ENCODE data around the gene GBGT1. TPM values are rescaled to one million over a fixed set of nuclear protein-coding genes. Genes with fewer than 3 reads are reported as not detected.

Gene GBGT1
- total RNA-seq, 1 experiment from 2014 or later = not detected

- no peaks in the 10 kb centered on the region for H3K9me3 ChIP-seq (ENCODE audit: low read length)
- ChIA-PET POLR2A (ENCODE audit: unreplicated experiment) (interaction anchor here (0.6 to 1.0 kb wide), 2 partner anchors 10 to 115 kb away, joined by 3 to 5 read pairs; partner anchors contain the start of gene GTF3C5), CTCF (interaction anchor here (1.0 to 1.6 kb wide), 5 partner anchors 10 to 123 kb away, joined by 3 to 20 read pairs (median 16); partner anchors contain the start of gene GTF3C5)
- TF ChIP-seq CTCF (conservative IDR thresholded peaks at IDR 0.05; ENCODE audit: low read depth, low read length) (no peak), EZH2phosphoT487 (IDR thresholded peaks at IDR 0.05; ENCODE audit: borderline replicate concordance, low read length) (no peak), EZH2 (IDR thresholded peaks at IDR 0.05; ENCODE audit: low read length, unreplicated experiment) (no peak)
- no peaks in the 10 kb centered on the region for H3K9me2 ChIP-seq (replicated peaks; ENCODE audit: low read length)
- no peak overlapping the region for H2AFZ ChIP-seq (ENCODE audit: low read length)
- ATAC-seq (no peak), DNase-seq (no peak)
- peaks cover 22% of the 10 kb centered on the region for H3K4me1 ChIP-seq (ENCODE audit: insufficient read depth, low read length)
- H3K79me2 ChIP-seq (ENCODE audit: low read length) = peaks cover 76% of the 10 kb centered on the region
- H3K4me3 ChIP-seq (ENCODE audit: low read length) = peak overlapping the region; percentile 26; the same call in 1 of the 2 replicates
- no peaks in the 10 kb centered on the region for H3F3A ChIP-seq (ENCODE audit: low read length, unreplicated experiment)
- H3K27me3 ChIP-seq (ENCODE audit: low read length) = no peaks in the 10 kb centered on the region
- H3K4me2 ChIP-seq (ENCODE audit: low read length) = peak overlapping the region; percentile 82
- no TSS peak for BruUV-seq (replicated peaks)
- peaks cover 9% of the 10 kb centered on the region for H4K20me1 ChIP-seq (ENCODE audit: low read length)
- no peaks in the 10 kb centered on the region; the same call in 1 of the 2 replicates for H3K36me3 ChIP-seq (ENCODE audit: low read depth, low read length)
- intact Hi-C loops (cut with micrococcal nuclease) = loop anchor here (1.0 to 2.0 kb wide), 3 partner anchors 10 to 104 kb away; no protein-coding TSS in a partner anchor
- H3K27ac ChIP-seq (ENCODE audit: low read length) = no peak overlapping the region
- H3K9ac ChIP-seq (ENCODE audit: low read length) = no peak overlapping the region; the same call in 1 of the 2 replicates
These were observed 18.5 kb downstream of the GBGT1 start for GRCh38 chr9:133144904-133145851.

GRCh38 chr9:133144142-133144903 lies 19.4 kb downstream of the GBGT1 start:
- peak overlapping the region; percentile 49 for H3K27ac ChIP-seq (ENCODE audit: low read length)
- peak overlapping the region; percentile 53 for H3K9ac ChIP-seq (ENCODE audit: low read length)
- peaks cover 18% of the 10 kb centered on the region for H3K4me1 ChIP-seq (ENCODE audit: insufficient read depth, low read length)
- ATAC-seq (peak; percentile 65), DNase-seq (peak; percentile 85)
- H3K79me2 ChIP-seq (ENCODE audit: low read length) = peaks cover 76% of the 10 kb centered on the region
- H3K9me2 ChIP-seq (replicated peaks; ENCODE audit: low read length) = no peaks in the 10 kb centered on the region
- no TSS peak for BruUV-seq (replicated peaks)
- H3K4me3 ChIP-seq (ENCODE audit: low read length) = peak overlapping the region; percentile 58
- peak overlapping the region; percentile 82 for H3K4me2 ChIP-seq (ENCODE audit: low read length)
- no peaks in the 10 kb centered on the region for H3K27me3 ChIP-seq (ENCODE audit: low read length)
- H2AFZ ChIP-seq (ENCODE audit: low read length) = no peak overlapping the region
- POLR2A ChIA-PET (ENCODE audit: unreplicated experiment) = interaction anchor here (0.6 to 1.0 kb wide), 4 partner anchors 9 to 334 kb away, joined by 3 to 5 read pairs (median 4); partner anchors contain the start of gene GTF3C5
- CTCF ChIA-PET = interaction anchor here (0.6 to 1.6 kb wide), 9 partner anchors 9 to 122 kb away, joined by 3 to 20 read pairs (median 6); partner anchors contain the start of gene GTF3C5
- H3K9me3 ChIP-seq (ENCODE audit: low read length) = no peaks in the 10 kb centered on the region
- no peak for TF ChIP-seq EZH2 (IDR thresholded peaks at IDR 0.05; ENCODE audit: low read length, unreplicated experiment)
- peak; percentile 89 for TF ChIP-seq CTCF (conservative IDR thresholded peaks at IDR 0.05; ENCODE audit: low read depth, low read length)
- peaks cover 9% of the 10 kb centered on the region for H4K20me1 ChIP-seq (ENCODE audit: low read length)
- intact Hi-C loops (cut with micrococcal nuclease) = loop anchor here (1.0 to 2.0 kb wide), 3 partner anchors 9 to 104 kb away; no protein-coding TSS in a partner anchor
- H3F3A ChIP-seq (ENCODE audit: low read length, unreplicated experiment) = no peaks in the 10 kb centered on the region
- no peaks in the 10 kb centered on the region; the same call in 1 of the 2 replicates for H3K36me3 ChIP-seq (ENCODE audit: low read depth, low read length)
